SH-SY5Y (cell line): ENCODE results near the gene DYNLRB2.

ENCODE experiments used
- GATA2 ChIP-seq: IDR thresholded peaks from 2 replicates; pipeline ENCODE4 v1.6.1; 2011; ENCODE audit warnings: mild to moderate bottlenecking, low read depth, low read length
- GATA3 ChIP-seq: IDR thresholded peaks from 2 replicates; pipeline ENCODE4 v1.6.1; 2011; ENCODE audit warnings: low read depth, mild to moderate bottlenecking, low read length, moderate library complexity

The DYNLRB2 gene

DNA sequence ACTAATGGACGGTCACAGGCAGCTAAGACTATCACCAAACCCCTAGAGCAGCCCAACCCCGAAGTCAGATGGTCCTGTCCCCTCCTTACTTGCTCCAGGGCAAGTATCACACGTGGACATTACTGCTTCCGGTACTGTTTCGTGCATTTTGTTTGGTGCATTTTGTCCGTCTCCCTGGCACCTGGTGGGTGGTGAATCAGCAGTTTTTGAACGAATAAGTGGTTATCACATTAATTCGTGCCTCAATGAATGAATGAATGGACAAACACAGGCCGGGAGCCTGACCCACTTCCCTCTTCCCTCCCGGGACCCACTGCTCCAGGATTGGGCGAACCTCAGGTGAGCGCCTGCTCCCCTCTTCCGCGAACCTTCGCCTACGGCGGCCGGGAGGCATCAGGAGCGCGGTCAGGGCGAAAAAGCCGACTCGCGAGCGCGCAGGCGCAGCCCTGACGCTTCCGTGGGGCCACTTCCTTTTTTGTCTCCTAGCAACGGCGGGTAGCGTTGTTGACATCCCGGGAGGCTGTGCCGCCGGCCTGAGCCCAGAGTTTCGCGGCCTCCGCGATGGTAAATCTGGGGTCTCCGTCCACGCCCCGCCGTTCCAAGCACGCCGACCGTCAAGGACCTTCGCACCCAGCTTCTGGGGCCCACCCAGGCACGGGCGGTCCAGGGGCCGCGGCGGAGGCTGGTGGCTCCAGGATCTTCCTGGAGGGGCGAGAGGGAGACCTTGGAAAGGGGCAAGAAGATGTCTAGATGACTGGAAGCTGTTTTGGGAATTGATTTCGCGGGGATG lies at the start of gene DYNLRB2:
Gene DYNLRB2 (plus strand): TSS at position 478 of the 790 bp plus-strand sequence. CDS start 84 bp downstream, at position 562.
- TF ChIP-seq GATA3 (no peak), GATA2 (no peak)

DNA sequence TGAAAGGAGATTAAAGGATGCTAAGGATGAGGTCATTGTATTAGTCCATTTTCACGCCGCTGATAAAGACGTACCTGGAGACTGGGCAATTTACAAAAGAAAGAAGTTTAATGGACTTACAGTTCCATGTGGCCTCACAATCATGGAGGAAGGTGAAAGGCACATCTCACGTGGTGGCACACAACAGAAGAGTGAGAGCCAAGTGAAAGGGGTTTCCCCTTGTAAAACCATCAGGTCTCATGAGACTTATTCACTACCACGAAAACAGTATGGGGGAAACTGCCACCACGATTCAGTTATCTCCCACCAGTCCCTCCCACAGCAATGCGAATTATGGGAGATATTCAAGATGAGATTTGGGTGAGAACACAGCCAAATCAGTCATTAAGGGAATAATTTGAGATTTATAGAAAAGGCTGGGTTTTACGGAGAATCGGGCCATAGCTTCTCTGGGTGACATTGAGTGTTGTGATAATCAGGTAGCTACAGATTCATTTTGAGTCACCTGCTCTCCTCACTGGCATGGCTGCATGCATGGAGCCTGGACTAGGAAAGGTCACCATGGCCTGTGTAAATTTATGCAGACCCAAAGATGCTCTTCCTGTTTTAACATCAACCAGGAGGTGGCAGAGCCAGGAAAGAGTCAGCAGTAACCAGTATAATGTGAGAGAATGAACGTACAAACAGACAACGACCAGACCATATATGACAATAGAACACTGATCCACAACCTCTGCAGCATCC lies 40.5 kb upstream of the DYNLRB2 start:
- TF ChIP-seq GATA3 (no peak), GATA2 (no peak)

GRCh38 chr16:80500961-80501525 lies 39.8 kb upstream of the DYNLRB2 start:
- no peak for TF ChIP-seq GATA2
- no peak for TF ChIP-seq GATA3

DNA sequence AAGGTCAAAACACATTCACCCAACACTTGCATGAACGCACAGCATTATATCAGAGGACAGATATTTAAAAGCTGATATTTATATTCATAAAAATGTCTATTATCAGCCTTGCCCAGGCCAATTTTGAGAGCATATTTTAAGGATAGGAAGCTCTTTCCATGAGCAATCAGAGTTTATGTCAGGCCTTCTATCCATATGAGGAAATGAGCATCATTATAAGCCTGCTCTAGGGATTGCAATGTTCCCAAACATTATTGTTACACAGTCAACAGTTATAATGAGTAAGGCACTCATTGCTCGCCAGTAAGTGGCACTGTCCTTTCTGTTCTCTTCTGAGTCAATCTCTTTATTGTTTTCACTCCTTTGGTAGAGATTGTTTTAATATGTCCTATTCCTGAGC lies 37.7 kb upstream of the DYNLRB2 start:
- TF ChIP-seq GATA3: no peak

DNA sequence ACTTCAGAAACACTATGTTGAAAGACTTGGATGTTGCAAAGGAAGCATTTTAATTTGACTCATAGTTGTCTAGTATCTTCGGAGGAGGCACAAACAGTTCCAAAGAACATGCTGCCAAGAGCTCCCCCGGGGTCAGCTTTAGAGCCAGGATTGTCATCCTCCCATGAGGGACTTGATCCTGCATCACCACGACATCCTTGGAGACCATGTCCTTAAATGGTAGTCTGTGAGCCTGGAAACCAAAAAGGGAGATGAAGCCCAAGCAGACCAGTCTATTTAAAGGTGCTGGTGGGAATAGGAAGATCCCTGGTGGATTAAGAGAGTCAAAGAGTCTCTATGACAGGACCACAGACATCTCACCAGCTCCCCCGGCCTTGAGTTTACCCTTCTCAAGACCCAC lies 33.3 kb upstream of the DYNLRB2 start:
- TF ChIP-seq GATA2: no peak

GRCh38 chr16:80509872-80510271 lies 30.9 kb upstream of the DYNLRB2 start:
- TF ChIP-seq GATA3: no peak
- TF ChIP-seq GATA2: no peak

DNA sequence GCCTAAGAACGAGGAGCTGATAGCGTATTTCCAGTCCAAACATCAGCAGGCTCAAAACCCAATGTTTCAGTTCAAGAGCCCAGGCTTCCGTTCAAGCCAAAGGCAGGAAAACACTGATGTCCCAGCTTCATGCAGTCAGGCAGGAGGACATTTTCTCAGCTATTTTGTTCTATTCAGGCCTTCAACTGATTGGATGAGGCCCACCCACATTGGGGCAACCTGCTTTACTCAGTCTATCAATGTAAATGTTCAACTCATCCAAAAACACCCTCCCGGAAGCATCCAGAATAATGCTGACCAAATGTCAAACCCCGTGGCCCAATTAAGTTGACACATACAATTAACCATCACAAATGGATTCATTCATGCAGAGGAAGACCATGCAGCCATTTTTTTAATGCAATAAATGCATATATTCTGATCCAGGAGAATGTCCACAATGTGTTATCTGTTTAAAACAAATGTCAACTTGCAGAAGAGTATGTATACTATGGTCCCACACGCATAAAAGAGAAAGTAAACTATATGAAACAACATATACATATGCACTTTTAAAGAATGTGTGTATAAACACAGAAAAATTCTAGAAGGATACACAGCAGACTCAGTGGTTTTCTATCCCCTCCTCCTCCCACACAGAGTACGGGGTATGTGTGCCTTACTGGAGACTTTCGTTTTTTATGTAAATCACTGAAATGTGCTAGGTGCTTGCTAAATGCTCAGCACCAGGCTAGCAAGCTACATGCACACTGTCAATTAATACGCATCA lies 28.8 kb upstream of the DYNLRB2 start:
- no peak for TF ChIP-seq GATA2

DNA sequence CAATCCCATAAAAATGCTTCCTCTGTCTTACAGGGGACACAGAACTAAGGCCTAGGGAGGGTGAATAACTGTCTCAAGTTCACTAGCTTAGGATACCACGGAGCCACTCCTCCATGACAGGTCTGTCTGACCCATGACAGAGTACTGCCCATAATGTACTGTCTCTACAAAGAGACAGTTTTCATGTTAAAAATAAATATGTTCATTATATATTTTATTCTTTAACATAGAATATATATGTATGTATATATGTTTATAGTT lies 28.3 kb upstream of the DYNLRB2 start:
- TF ChIP-seq GATA2 (no peak), GATA3 (no peak)

DNA sequence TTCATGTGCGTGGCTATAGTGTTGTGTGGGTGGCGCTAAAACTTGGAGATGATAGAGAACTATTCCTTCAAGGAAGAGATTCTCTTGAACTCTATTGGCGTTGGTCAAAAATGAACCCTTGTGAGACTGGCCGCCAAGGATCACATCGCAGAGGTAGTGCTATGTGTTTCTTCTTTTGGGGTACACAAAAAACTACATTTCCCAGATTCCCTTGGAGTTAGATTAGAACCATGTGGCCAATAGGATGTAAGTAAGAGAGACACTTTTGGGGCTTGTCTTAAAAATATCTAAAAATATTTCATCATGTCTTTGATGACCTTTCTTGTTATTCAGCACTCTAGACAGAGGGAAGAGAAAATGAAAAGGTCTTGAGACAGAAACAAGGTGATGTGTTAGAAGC lies 25.4 kb upstream of the DYNLRB2 start:
- no peak for TF ChIP-seq GATA3
- no peak for TF ChIP-seq GATA2

GRCh38 chr16:80517846-80518245 lies 22.9 kb upstream of the DYNLRB2 start:
- TF ChIP-seq GATA2 (no peak), GATA3 (no peak)

DNA sequence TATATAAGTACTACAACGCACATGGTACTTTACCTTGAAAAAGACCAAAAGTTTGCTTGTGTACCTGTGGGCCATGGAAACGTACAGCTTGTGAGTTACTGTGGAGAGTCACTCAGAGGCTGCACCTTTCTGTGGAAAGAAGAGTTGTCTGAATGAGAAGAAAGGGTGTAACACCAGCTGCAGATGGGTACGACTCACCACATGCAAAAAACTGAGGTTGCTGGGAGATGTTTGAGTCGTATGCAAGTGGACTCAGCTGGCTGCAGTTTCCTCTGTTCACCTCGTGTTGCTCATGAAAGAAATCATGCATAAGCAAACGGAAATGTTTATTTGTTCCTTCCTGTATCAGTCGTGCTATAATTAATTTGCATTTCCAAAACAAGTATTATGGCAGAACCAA lies 22.4 kb upstream of the DYNLRB2 start:
- TF ChIP-seq GATA3 (no peak), GATA2 (no peak)

DNA sequence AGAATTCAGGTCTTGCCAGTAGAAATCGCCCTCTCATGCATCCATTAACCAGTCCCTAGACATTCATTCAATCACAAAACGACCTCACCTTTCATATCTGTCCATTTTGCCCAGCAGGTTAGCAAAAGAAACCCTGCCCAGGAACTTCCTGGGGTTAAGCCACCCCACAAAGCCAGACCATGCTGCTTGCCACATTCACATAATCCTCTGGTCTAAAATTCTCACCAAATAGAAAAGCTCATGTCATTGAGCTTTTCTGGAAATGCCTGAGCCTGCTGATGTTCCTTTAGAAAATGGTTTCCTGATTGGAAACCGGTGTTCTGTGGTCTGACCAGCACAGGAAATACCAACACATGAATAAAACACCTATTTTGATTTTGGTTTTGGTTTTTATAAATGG lies 21.6 kb upstream of the DYNLRB2 start:
- TF ChIP-seq GATA3 (no peak), GATA2 (no peak)

DNA sequence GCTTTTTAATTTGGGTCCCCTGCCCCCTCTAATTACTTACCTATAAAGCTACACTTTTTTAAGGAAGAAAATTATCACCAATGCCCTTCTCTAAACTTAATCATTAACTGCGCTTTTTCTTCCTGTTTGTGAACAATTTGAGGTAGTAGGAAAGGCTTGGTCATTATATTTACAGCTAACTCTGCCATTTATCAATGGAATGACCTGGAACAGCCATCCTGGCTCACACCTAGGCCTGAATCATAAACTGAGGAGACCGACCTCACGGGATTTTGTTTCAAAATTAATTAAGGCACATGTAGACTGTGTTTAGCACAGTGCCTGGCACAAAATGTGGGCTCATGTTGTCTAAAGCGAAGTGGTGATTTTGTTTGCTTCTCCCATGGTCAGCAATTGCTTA lies 15.4 kb upstream of the DYNLRB2 start:
- no peak for TF ChIP-seq GATA2
- TF ChIP-seq GATA3: no peak

- TF ChIP-seq GATA3 (no peak), GATA2 (no peak)
Measured at GRCh38 chr16:80526418-80527061, 14.3 kb upstream of the DYNLRB2 start.

DNA sequence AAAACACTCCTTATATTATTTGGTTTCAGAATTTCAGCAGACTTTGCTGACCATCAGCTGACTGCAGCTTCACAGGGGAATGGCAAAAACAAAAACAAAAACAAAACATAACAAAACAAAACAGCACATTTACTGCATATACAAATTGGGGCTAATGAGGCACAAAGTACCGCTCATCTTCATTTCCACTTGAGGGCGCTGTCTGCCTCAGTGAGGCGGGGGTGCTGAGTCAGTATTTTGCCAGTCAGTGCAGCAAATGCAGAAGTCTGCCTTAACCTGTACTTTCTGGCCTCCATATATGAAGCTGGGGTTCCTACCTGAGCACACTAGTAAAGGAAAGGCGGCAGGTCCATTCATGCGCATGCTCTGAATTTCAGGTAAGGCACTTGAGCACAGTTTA lies 13.5 kb upstream of the DYNLRB2 start:
- TF ChIP-seq GATA3 (no peak), GATA2 (no peak)
